Esophagus squamous epithelium (tissue), 5 donors: ENCODE measurements around the gene STXBP3. TPM values are rescaled to one million over a fixed set of nuclear protein-coding genes. Genes with fewer than 3 reads are reported as not detected.

Source experiments
- DNase-seq: peaks from one replicate; lab custom pipeline; 2025; lab: John Stamatoyannopoulos, UW
- H3K27ac ChIP-seq, 4 donors: fragments of 200-600 bp; sonication (generic); one replicate each; pipeline ENCODE4 v1.5.1; 2016 to 2019; ENCODE audit warnings: mild to moderate bottlenecking in 1 of 4
- H3K27me3 ChIP-seq, 4 donors: fragments of 200-600 bp; sonication (generic); 1 replicate in 3 of 4; 2 replicates in 1 of 4; pipeline versions ENCODE4 v1.5.1 to v1.6.0; 2017 to 2021; ENCODE audit warnings: antibody characterized with exemption in 1 of 4
- H3K36me3 ChIP-seq, 3 donors: fragments of 200-600 bp; sonication (generic); one replicate each; pipeline ENCODE4 v1.5.1; 2016 to 2019
- H3K4me1 ChIP-seq, 3 donors: fragments of 200-600 bp; sonication (generic); one replicate each; pipeline ENCODE4 v1.5.1; 2017 to 2019
- H3K4me3 ChIP-seq, 4 donors: fragments of 200-600 bp; sonication (generic); 1 replicate in 3 of 4; 2 replicates in 1 of 4; pipeline ENCODE4 v1.5.1; 2016 to 2019; ENCODE audit warnings: mild to moderate bottlenecking in 2 of 4, moderate library complexity in 1 of 4
- H3K9me3 ChIP-seq, 3 donors: fragments of 200-600 bp; sonication (generic); one replicate each; pipeline ENCODE4 v1.5.1; 2016 to 2019
- POLR2A ChIP-seq, 4 donors: fragments of 450-650 bp; IDR thresholded peaks; one replicate each; pipeline ENCODE4 v1.6.1; 2017; ENCODE audit warnings: antibody characterized with exemption in 4 of 4, mild to moderate bottlenecking in 4 of 4, moderate library complexity in 3 of 4
- WGBS, 2 donors: methylation state at CpG; one replicate each; pipeline ENCODE4 v1.1.5; 2018; 5-methylcytosine and 5-hydroxymethylcytosine counted together
- intact Hi-C: fragments of 100-400 bp; cut with DNase I; formaldehyde crosslinking; loops from one replicate; pipeline ENCODE4 v1.15.0; 2022
- total RNA-seq, 4 donors: library from RNA; depleted of rRNA; stranded (reverse); fragments of >200 nt; gene quantifications; one replicate each; pipeline ENCODE4 v1.1.0, GENCODE V29; 2016
- TF ChIP-seq, protein P1 (sequence below), 6 experiments: fragments of 450-650 bp in 4 of 6; fragments of 200-600 bp in 2 of 6; sonication (generic) in 2 of 6; IDR thresholded peaks; one replicate each; pipeline ENCODE4 v1.5.1; 2016 to 2019; ENCODE audit warnings: antibody characterized with exemption in 6 of 6, mild to moderate bottlenecking in 4 of 6, moderate library complexity in 4 of 6
- donor health status: DM: yes; HTN: yes; CAD: no.

Gene STXBP3
- total RNA-seq, 4 donors from 2014 or later, result 31.3 to 79.9 (median 45.3) TPM

DNA sequence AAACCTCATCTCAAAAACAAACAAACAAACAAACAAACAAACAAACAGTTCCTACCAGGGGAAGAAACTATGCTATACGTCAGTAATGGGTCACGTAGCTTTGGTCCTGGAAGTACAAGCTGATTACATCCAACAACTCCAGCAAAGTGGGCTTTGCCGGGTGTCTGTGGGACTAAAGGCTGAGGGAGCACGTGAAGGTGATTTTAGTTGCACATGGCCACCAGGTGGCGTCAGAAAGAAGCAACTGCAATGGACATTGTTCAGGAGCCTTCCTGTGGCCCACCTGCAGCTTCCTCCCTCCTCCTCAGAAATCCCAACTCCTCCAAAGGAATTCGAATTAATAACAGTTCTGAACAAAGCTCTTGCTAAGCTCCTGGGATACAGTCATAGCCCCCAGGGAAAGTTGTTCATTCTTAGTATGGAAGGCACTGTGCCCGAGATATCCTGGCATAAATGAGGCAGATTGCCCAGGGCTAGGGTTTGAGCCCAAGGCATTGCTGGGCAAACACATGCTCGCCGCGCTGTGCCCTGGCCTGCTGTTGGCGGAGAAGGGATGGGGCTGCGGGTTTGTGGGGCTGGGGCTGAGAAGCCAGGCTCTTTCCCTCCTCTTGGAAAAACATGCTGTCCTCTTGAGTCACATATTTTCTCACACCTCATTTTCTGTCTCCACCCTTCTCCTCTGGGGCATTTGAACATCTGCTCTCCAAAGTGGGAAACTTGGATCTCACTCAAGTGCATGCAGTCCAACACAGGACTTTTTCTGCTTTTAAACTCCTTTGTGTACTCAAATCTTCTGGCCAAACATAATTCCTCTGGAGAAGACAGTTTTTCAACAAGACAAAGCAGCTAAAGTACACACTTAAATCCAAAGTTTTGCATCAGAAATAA, 81.8 kb downstream of the STXBP3 start:
- Histone ChIP-seq H3K27ac (peak overlapping the region; percentile 70 to 93 (median 86)), H3K27me3 (no peaks in the 10 kb centered on the region), H3K9me3 (no peaks in the 10 kb centered on the region), H3K4me3 (peak overlapping the region in 1 of 4 donors; percentile 46), H3K36me3 (no peaks in the 10 kb centered on the region), H3K4me1 (peaks cover 22 to 84% (median 36%) of the 10 kb centered on the region in 3 donors)
- intact Hi-C loops, result loop anchor here (5.0 kb wide), 1 partner anchor 69 kb away; no protein-coding TSS in a partner anchor
- 6 to 23% methylated on average over 11 of the region's 12 CpGs for WGBS, 2 donors
- TF ChIP-seq POLR2A (IDR thresholded peaks at IDR 0.05), result no peak
- TF ChIP-seq, protein P1, sequence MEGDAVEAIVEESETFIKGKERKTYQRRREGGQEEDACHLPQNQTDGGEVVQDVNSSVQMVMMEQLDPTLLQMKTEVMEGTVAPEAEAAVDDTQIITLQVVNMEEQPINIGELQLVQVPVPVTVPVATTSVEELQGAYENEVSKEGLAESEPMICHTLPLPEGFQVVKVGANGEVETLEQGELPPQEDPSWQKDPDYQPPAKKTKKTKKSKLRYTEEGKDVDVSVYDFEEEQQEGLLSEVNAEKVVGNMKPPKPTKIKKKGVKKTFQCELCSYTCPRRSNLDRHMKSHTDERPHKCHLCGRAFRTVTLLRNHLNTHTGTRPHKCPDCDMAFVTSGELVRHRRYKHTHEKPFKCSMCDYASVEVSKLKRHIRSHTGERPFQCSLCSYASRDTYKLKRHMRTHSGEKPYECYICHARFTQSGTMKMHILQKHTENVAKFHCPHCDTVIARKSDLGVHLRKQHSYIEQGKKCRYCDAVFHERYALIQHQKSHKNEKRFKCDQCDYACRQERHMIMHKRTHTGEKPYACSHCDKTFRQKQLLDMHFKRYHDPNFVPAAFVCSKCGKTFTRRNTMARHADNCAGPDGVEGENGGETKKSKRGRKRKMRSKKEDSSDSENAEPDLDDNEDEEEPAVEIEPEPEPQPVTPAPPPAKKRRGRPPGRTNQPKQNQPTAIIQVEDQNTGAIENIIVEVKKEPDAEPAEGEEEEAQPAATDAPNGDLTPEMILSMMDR (IDR thresholded peaks at IDR 0.05), result peak; percentile 50 to 88 (median 77)
- DNase-seq, result no peak

- no peaks in the 10 kb centered on the region for H3K36me3 ChIP-seq
- WGBS, 2 donors, result 57% methylated on average over 6 of the region's 6 CpGs
- H3K4me1 ChIP-seq, result peaks cover 22 to 74% (median 32%) of the 10 kb centered on the region in 3 donors
- peak overlapping the region; percentile 70 to 93 (median 86) for H3K27ac ChIP-seq
- no peaks in the 10 kb centered on the region for H3K27me3 ChIP-seq
- H3K4me3 ChIP-seq, result no peak overlapping the region
- H3K9me3 ChIP-seq, result no peaks in the 10 kb centered on the region
- no peak for DNase-seq
- TF ChIP-seq, protein P1 (IDR thresholded peaks at IDR 0.05), result no peak
- TF ChIP-seq POLR2A (IDR thresholded peaks at IDR 0.05), result no peak
- intact Hi-C loops, result loop anchor here (5.0 kb wide), 1 partner anchor 68 kb away; no protein-coding TSS in a partner anchor
Observed at GRCh38 chr1:108829498-108829916, 83.0 kb downstream of the STXBP3 start.

DNA sequence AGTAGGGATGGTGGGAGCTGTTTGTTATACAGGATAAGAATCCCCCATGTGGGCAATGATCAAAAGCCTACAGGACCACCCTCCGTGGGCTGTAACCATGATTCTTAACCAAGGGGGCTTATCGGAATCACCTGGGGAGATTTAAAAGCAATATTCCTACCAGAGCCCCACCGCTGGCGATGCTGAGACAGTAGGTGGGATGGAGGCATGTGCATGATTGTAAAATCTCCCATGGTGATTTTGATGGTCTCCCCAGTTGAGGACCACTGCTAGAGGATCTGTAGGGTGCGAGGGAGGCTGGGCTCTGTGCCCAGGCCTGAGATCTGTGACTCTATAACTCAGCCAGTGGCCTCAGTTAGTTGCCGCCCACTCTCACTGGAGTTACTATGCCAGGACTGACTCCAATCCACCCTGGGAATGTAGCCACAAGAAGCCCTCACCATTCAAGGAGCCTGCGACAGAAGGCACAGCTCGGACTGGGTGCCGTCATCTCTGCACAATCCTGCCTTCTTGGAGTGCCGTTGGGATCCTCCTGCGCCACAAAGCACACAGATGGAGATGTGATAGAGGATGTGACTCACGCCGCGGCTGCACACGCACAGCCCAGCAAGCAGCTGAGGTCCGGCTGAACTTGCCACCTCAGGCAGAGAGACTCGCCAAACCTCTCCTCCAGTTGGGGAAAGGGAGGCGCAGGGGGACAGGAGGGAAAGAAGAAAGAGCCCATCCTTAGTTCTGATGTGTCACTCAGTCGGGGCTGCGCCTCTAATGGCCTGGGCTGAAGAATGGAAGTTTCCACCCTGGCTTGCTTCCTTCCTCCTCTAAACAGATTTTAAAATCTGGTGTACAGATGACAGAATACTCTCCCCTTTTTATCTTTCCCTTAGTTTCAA, 83.9 kb downstream of the STXBP3 start:
- DNase-seq, result no peak
- Histone ChIP-seq H3K27me3 (no peaks in the 10 kb centered on the region), H3K4me3 (peak overlapping the region; percentile 5 to 48 (median 26)), H3K4me1 (peaks cover 22 to 72% (median 32%) of the 10 kb centered on the region in 3 donors), H3K9me3 (no peaks in the 10 kb centered on the region), H3K27ac (peak overlapping the region; percentile 70 to 93 (median 86)), H3K36me3 (no peaks in the 10 kb centered on the region)
- intact Hi-C loops, result no loop called here
- TF ChIP-seq, protein P1 (IDR thresholded peaks at IDR 0.05), result no peak
- peak in 2 of 4 donors; percentile 21 to 46 for TF ChIP-seq POLR2A (IDR thresholded peaks at IDR 0.05)
- 23 to 27% methylated on average over 10 to 20 of the region's 20 CpGs for WGBS, 2 donors

DNA sequence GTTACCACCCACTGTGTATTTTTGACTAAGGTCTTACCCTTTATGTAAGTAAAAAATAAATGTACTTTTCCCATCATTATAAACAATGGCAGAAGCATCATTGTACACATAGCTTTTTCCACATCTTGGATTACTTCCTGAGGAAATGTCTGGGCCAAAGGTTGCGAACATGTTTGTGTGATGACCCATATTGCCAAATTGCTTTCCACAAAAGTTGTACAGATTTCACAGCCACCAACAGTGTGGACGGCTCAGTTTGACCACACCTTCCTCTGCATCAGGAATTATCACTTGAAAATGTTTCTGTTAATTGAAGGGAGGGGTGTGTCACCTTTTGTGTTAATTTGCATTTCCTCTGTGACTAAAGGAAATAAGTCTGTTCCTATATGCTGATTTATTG, 84.8 kb downstream of the STXBP3 start:
- Histone ChIP-seq H3K27ac (peak overlapping the region; percentile 70 to 93 (median 86)), H3K9me3 (no peaks in the 10 kb centered on the region), H3K27me3 (no peaks in the 10 kb centered on the region), H3K4me1 (peaks cover 22 to 63% (median 32%) of the 10 kb centered on the region in 3 donors), H3K36me3 (no peaks in the 10 kb centered on the region), H3K4me3 (no peak overlapping the region)
- no peak for DNase-seq
- WGBS, 2 donors, result 15 to 17% methylated on average over 2 of the region's 2 CpGs
- intact Hi-C loops, result no loop called here
- no peak for TF ChIP-seq POLR2A (IDR thresholded peaks at IDR 0.05)
- TF ChIP-seq, protein P1 (IDR thresholded peaks at IDR 0.05), result no peak
